ENCODE data around the gene BCKDK. TPM values are rescaled to one million over a fixed set of nuclear protein-coding genes. Genes with fewer than 3 reads are reported as not detected.
A peak's percentile ranks its signal among the peaks of the same experiment; 100 is the strongest.

Gene BCKDK
- total RNA-seq, 3 donors from 2014 or later (not counting 1 experiment from before 2014, with no cell fraction given) = 9.9 to 16.3 (median 12.1) TPM

DNA sequence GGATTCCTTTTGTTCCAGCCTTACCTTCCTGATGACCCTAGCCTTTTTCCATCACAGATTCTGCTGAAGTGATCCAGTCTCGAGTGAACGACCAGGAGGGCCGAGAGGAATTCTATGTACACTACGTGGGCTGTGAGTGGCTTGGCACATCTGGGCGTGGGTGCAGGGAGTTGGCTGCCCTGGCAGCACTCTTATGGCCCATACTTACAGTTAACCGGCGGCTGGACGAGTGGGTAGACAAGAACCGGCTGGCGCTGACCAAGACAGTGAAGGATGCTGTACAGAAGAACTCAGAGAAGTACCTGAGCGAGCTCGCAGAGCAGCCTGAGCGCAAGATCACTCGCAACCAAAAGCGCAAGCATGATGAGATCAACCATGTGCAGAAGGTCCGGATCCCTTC, 11.9 kb downstream of the BCKDK start:
- H3K4me3 Mint-ChIP-seq = no peak overlapping the region
- 97% methylated on average over 16 of the region's 16 CpGs for WGBS (ENCODE audit: insufficient coverage)
- DNase-seq (no peak), ATAC-seq (no peak)
- intact Hi-C loops (cut with micrococcal nuclease) = no loop called here
- H3K27me3 ChIP-seq (ENCODE audit: control insufficient read depth, insufficient read depth, low read length) = no peaks in the 10 kb centered on the region
- H3K27ac ChIP-seq (ENCODE audit: low read length) = no peak overlapping the region
- H3K4me1 Mint-ChIP-seq = peaks cover 12 to 13% of the 10 kb centered on the region in 2 donors
- TF ChIP-seq CTCF (IDR thresholded peaks at IDR 0.05) = no peak
- no peak overlapping the region for H3K4me3 ChIP-seq (ENCODE audit: low read length)
- H3K27me3 Mint-ChIP-seq (ENCODE audit: low read depth in 2 of 2) = no peaks in the 10 kb centered on the region
- no peaks in the 10 kb centered on the region for H3K9me3 ChIP-seq (ENCODE audit: control insufficient read depth, insufficient read depth, low read length)
- no peaks in the 10 kb centered on the region for H3K9me3 Mint-ChIP-seq
- peaks cover 22% of the 10 kb centered on the region for H3K4me1 ChIP-seq (ENCODE audit: control insufficient read depth, insufficient read depth, low read length)
- H3K27ac Mint-ChIP-seq = peak overlapping the region in 1 of 2 donors; percentile 47
- H3K36me3 ChIP-seq (ENCODE audit: control insufficient read depth, insufficient read depth, low read length) = peaks cover 35% of the 10 kb centered on the region
- peaks cover 11% of the 10 kb centered on the region for H3K36me3 Mint-ChIP-seq

GRCh38 chr16:31125844-31126243, 17.7 kb downstream of the BCKDK start:
- H3K27ac ChIP-seq (ENCODE audit: low read length) = no peak overlapping the region
- no peak for TF ChIP-seq CTCF (IDR thresholded peaks at IDR 0.05)
- DNase-seq (no peak), ATAC-seq (no peak)
- no peaks in the 10 kb centered on the region for H3K9me3 ChIP-seq (ENCODE audit: control insufficient read depth, insufficient read depth, low read length)
- Mint-ChIP-seq H3K4me1 (peaks cover 0 to 8% of the 10 kb centered on the region in 2 donors), H3K36me3 (peaks cover 3% of the 10 kb centered on the region), H3K27me3 (ENCODE audit: low read depth in 2 of 2) (no peaks in the 10 kb centered on the region), H3K27ac (peak overlapping the region in 1 of 2 donors; percentile 59), H3K4me3 (no peak overlapping the region), H3K9me3 (no peaks in the 10 kb centered on the region)
- intact Hi-C loops (cut with micrococcal nuclease) = no loop called here
- H3K4me3 ChIP-seq (ENCODE audit: low read length) = no peak overlapping the region
- peaks cover 38% of the 10 kb centered on the region for H3K4me1 ChIP-seq (ENCODE audit: control insufficient read depth, insufficient read depth, low read length)
- no peaks in the 10 kb centered on the region for H3K27me3 ChIP-seq (ENCODE audit: control insufficient read depth, insufficient read depth, low read length)
- H3K36me3 ChIP-seq (ENCODE audit: control insufficient read depth, insufficient read depth, low read length) = peaks cover 56% of the 10 kb centered on the region
- 94% methylated on average over 3 of the region's 3 CpGs for WGBS (ENCODE audit: insufficient coverage)

DNA sequence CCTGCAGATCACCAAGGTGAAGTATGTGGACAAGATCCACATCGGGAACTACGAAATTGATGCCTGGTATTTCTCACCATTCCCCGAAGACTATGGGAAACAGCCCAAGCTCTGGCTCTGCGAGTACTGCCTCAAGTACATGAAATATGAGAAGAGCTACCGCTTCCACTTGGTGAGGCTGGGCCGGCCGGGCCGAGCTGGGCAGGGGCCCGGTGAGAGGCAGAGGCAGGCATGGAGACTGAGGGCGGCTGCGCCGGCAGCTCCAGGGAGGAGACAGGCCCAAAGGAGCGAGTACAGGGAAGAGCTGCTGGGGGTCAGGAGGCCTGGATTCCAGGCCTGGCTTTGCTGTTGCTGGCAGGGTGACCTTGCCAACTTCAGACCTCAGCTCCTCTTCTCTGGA, 19.0 kb downstream of the BCKDK start:
- H3K9me3 Mint-ChIP-seq = no peaks in the 10 kb centered on the region
- H3K4me3 Mint-ChIP-seq = no peak overlapping the region
- peaks cover 0 to 8% of the 10 kb centered on the region in 2 donors for H3K4me1 Mint-ChIP-seq
- H3K9me3 ChIP-seq (ENCODE audit: control insufficient read depth, insufficient read depth, low read length) = no peaks in the 10 kb centered on the region
- intact Hi-C loops (cut with micrococcal nuclease) = no loop called here
- DNase-seq (no peak), ATAC-seq (no peak)
- TF ChIP-seq CTCF (IDR thresholded peaks at IDR 0.05) = no peak
- H3K27me3 ChIP-seq (ENCODE audit: control insufficient read depth, insufficient read depth, low read length) = no peaks in the 10 kb centered on the region
- no peak overlapping the region for H3K27ac ChIP-seq (ENCODE audit: low read length)
- H3K36me3 ChIP-seq (ENCODE audit: control insufficient read depth, insufficient read depth, low read length) = peaks cover 56% of the 10 kb centered on the region
- no peaks in the 10 kb centered on the region for H3K36me3 Mint-ChIP-seq
- 97% methylated on average over 13 of the region's 13 CpGs for WGBS (ENCODE audit: insufficient coverage)
- peaks cover 38% of the 10 kb centered on the region for H3K4me1 ChIP-seq (ENCODE audit: control insufficient read depth, insufficient read depth, low read length)
- no peaks in the 10 kb centered on the region for H3K27me3 Mint-ChIP-seq (ENCODE audit: low read depth in 2 of 2)
- no peak overlapping the region for H3K4me3 ChIP-seq (ENCODE audit: low read length)
- H3K27ac Mint-ChIP-seq = peak overlapping the region in 1 of 2 donors; percentile 49

Data from natural killer cell (primary cell).